ENCODE data around the gene XBP1. TPM values are rescaled to one million over a fixed set of nuclear protein-coding genes. Genes with fewer than 3 reads are reported as not detected.

The XBP1 gene
- total and polyA plus RNA-seq, 2 of the 13 experiments (the other 11 are each of a cell fraction or from before 2014, with no cell fraction given): 416 to 427 TPM

DNA sequence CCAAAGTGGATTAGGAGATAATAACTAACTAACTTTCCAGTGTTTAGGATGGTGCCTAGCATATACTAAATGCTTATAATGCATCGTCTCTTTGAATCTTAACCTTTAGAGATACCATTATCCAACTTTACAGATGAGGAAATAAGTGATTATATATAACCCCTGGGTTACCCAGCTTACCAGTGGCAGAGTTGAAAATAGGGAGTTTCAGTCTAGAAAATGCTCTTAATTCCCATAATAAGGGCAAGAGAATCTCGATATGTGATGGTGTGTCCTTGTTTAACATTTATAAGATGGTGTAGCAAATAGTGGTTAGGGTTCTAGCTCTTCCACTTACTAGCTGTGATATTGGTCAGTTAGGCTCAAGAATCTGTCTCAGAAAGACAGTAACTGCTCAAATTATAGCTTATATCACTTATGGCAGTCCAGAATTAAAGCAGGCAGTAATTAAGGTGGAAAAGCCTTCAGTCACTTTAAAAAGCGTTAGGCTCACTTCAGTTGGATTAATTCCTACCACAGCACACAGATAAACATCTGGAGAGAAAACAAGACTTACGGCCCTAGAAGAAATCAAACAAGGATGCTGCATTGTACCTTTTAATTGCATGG lies 6.3 kb downstream of the XBP1 start:
- no peaks in the 10 kb centered on the region for H3K9me3 ChIP-seq (ENCODE audit: low read length)
- 84% methylated on average over 4 of the region's 4 CpGs for WGBS (ENCODE audit: low lambda C conversion rate)
- DNase-seq (ENCODE audit: low spot score): no peak
- no peak overlapping the region for H3K4me3 ChIP-seq (replicated peaks in 1 of 3; ENCODE audit: insufficient read depth in 1 of 3, low read depth in 2 of 3, low read length in 3 of 3)
- no peak overlapping the region for H2AFZ ChIP-seq (ENCODE audit: low read length)
- peaks cover 19 to 50% of the 10 kb centered on the region in 2 experiments for H3K36me3 ChIP-seq (replicated peaks in 1 of 2; ENCODE audit: control insufficient read depth in 1 of 2, insufficient read depth in 2 of 2, low read length in 2 of 2)
- in situ Hi-C loops (cut with HindIII; ENCODE audit: extremely low pct_ligation_motif_present, low pct_unique_long_range_greater_than_20kb): loop anchor here (5.0 kb wide), 1 partner anchor 33 kb away; no protein-coding TSS in a partner anchor
- peak overlapping the region; percentile 14 for H3K27ac ChIP-seq (ENCODE audit: extremely low read length, insufficient read depth, low read length)
- no peak for ATAC-seq
- no peak for FAIRE-seq
- peaks cover 57% of the 10 kb centered on the region for H3K4me1 ChIP-seq (ENCODE audit: insufficient read depth, low read length)
- H4K20me1 ChIP-seq (ENCODE audit: insufficient read depth, low read length): peaks cover 56% of the 10 kb centered on the region
- POLR2A ChIA-PET: interaction anchor here (0.8 to 20.4 kb wide), 7 partner anchors 9 to 246 kb away, joined by 3 to 945 read pairs (median 11); partner anchors contain the start of genes CCDC117, CHEK2 and HSCB
- peak overlapping the region; percentile 13; the same call in 1 of the 2 replicates for H3K4me2 ChIP-seq (ENCODE audit: low read depth, low read length)
- intact Hi-C loops (cut with micrococcal nuclease; ENCODE audit: unreplicated experiment): loop anchor here (5.0 kb wide), 1 partner anchor 33 kb away; no protein-coding TSS in a partner anchor
- H3K9ac ChIP-seq (ENCODE audit: insufficient read depth, low read depth, low read length): no peak overlapping the region
- BruUV-seq (replicated peaks): no TSS peak
- H3K79me2 ChIP-seq (ENCODE audit: insufficient read depth, low read length): peaks cover 42% of the 10 kb centered on the region
- no peaks in the 10 kb centered on the region; a peak in 1 of 5 replicates for H3K27me3 ChIP-seq (ENCODE audit: control insufficient read depth in 1 of 2, insufficient read depth in 2 of 2, low read length in 2 of 2)
- CTCF ChIA-PET (ENCODE audit: low intra/inter-chr PET ratio, low total read pairs): no interaction called here
- TF ChIP-seq ZC3H13 (CRISPR knock-in tag; IDR thresholded peaks at IDR 0.05) (peak; percentile 79), HNRNPH1 (optimal IDR thresholded peaks at IDR 0.05; ENCODE audit: low read depth, low read length) (no peak), CCDC6 (CRISPR knock-in tag; IDR thresholded peaks at IDR 0.05) (peak; percentile 21; the same call in 1 of the 2 replicates), ZNF446 (CRISPR knock-in tag; IDR thresholded peaks at IDR 0.05) (no peak), ZNF589 (CRISPR knock-in tag; conservative IDR thresholded peaks at IDR 0.05) (0 out of 2 replicates have a peak, but pooled peaks have one; percentile 36), SNRNP70 (IDR thresholded peaks at IDR 0.05; ENCODE audit: low read depth, low read length) (0 out of 2 replicates have a peak, but pooled peaks have one; percentile 76), ZNF367 (CRISPR knock-in tag; IDR thresholded peaks at IDR 0.05; ENCODE audit: borderline replicate concordance) (no peak), NONO (IDR thresholded peaks at IDR 0.05) (no peak), NONO (CRISPR knock-in tag; conservative IDR thresholded peaks at IDR 0.05) (0 out of 2 replicates have a peak, but pooled peaks have one; percentile 12), ZNF790 (CRISPR knock-in tag; IDR thresholded peaks at IDR 0.05; ENCODE audit: borderline replicate concordance) (0 out of 2 replicates have a peak, but pooled peaks have one; percentile 36), MAFF (IDR thresholded peaks at IDR 0.05; ENCODE audit: low read depth, low read length) (no peak), RBFOX2 (IDR thresholded peaks at IDR 0.05; ENCODE audit: low read depth, low read length) (peak; percentile 77), ZNF326 (CRISPR knock-in tag; IDR thresholded peaks at IDR 0.05; ENCODE audit: borderline replicate concordance) (no peak), SSRP1 (CRISPR knock-in tag; IDR thresholded peaks at IDR 0.05) (peak; percentile 81), HHEX (CRISPR knock-in tag; IDR thresholded peaks at IDR 0.05) (no peak), POLR2AphosphoS5 (IDR thresholded peaks at IDR 0.05; ENCODE audit: low read depth, low read length) (peak; percentile 77), SRSF4 (IDR thresholded peaks at IDR 0.05; ENCODE audit: low read depth, low read length, poor library complexity, severe bottlenecking) (no peak), POLR2A (IDR thresholded peaks at IDR 0.05; ENCODE audit: insufficient read depth in 1 of 2, low read depth in 2 of 2, low read length in 2 of 2) (peak in 1 of 2 experiments; percentile 39; a peak in 3 of 4 replicates)
- TF ChIP-seq, protein P1, sequence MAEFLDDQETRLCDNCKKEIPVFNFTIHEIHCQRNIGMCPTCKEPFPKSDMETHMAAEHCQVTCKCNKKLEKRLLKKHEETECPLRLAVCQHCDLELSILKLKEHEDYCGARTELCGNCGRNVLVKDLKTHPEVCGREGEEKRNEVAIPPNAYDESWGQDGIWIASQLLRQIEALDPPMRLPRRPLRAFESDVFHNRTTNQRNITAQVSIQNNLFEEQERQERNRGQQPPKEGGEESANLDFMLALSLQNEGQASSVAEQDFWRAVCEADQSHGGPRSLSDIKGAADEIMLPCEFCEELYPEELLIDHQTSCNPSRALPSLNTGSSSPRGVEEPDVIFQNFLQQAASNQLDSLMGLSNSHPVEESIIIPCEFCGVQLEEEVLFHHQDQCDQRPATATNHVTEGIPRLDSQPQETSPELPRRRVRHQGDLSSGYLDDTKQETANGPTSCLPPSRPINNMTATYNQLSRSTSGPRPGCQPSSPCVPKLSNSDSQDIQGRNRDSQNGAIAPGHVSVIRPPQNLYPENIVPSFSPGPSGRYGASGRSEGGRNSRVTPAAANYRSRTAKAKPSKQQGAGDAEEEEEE (CRISPR knock-in tag; IDR thresholded peaks at IDR 0.05; ENCODE audit: borderline replicate concordance): no peak
- TF ChIP-seq, protein P2, sequence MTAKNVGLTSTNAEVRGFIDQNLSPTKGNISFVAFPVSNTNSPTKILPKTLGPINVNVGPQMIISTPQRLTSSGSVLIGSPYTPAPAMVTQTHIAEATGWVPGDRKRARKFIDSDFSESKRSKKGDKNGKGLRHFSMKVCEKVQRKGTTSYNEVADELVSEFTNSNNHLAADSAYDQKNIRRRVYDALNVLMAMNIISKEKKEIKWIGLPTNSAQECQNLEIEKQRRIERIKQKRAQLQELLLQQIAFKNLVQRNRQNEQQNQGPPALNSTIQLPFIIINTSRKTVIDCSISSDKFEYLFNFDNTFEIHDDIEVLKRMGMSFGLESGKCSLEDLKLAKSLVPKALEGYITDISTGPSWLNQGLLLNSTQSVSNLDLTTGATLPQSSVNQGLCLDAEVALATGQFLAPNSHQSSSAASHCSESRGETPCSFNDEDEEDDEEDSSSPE (CRISPR knock-in tag; IDR thresholded peaks at IDR 0.05): no peak

Data from HepG2 (cell line).